H1 (cell line): Measurements from ENCODE around the gene PRRG2. TPM values are rescaled to one million over a fixed set of nuclear protein-coding genes. Genes with fewer than 3 reads are reported as not detected.

ENCODE experiments used
- CTCF ChIA-PET: fragments of 300-600 bp; sonication (Branson Sonifier 250); formaldehyde crosslinking; loops from one replicate; lab custom pipeline; 2021; ENCODE audit not compliant: partially characterized antibody; lab: Charles Lee
- POLR2A ChIA-PET: fragments of 300-600 bp; sonication (Branson Sonifier 250); formaldehyde crosslinking; loops from one replicate; lab custom pipeline; 2021; ENCODE audit warnings: inconsistent platforms; ENCODE audit not compliant: partially characterized antibody; lab: Charles Lee
- DNase-seq, 2 experiments: peaks; one replicate each; pipeline versions ENCODE4 v3.0.0 to v3.0.0-alpha.2; 2010 to 2022; ENCODE audit warnings: low spot score in 2 of 2, low read depth in 1 of 2, mixed read lengths in 1 of 2
- FAIRE-seq: peaks from 2 replicates; lab custom pipeline; 2011; peaks lifted over from hg19 to GRCh38; lab: Jason Lieb, UNC
- H2AFZ ChIP-seq: 2 replicates; pipeline ENCODE4 v1.8.1; 2012; ENCODE audit warnings: low read length, inconsistent platforms
- H2AK5ac ChIP-seq: 2 replicates; pipeline ENCODE4 v1.6.1; 2013; ENCODE audit warnings: low read depth, low read length
- H2BK120ac ChIP-seq: replicated peaks from 2 replicates; pipeline ENCODE3; 2013; ENCODE audit warnings: low read depth, low read length, inconsistent platforms
- H2BK12ac ChIP-seq: 2 replicates; pipeline ENCODE4 v1.6.1; 2013; ENCODE audit warnings: low read depth, low read length
- H2BK15ac ChIP-seq: 2 replicates; pipeline ENCODE4 v1.6.1; 2013; ENCODE audit warnings: low read length
- H2BK20ac ChIP-seq: 2 replicates; pipeline ENCODE4 v1.6.1; 2013; ENCODE audit warnings: low read length
- H2BK5ac ChIP-seq: 2 replicates; pipeline ENCODE4 v1.6.1; 2013; ENCODE audit warnings: low read depth, low read length
- H3K14ac ChIP-seq: 2 replicates; pipeline ENCODE4 v1.6.1; 2013; ENCODE audit warnings: inconsistent platforms; ENCODE audit not compliant: insufficient read length
- H3K18ac ChIP-seq: 2 replicates; pipeline ENCODE4 v1.6.1; 2013; ENCODE audit warnings: low read length; ENCODE audit errors: extremely low read depth
- H3K23ac ChIP-seq: 2 replicates; pipeline ENCODE4 v1.6.1; 2013; ENCODE audit warnings: inconsistent platforms; ENCODE audit not compliant: insufficient read length
- H3K23me2 ChIP-seq: 2 replicates; pipeline ENCODE4 v1.6.1; 2013; ENCODE audit warnings: low read depth, low read length
- H3K27ac ChIP-seq: 2 replicates; pipeline ENCODE4 v1.6.1; 2011; ENCODE audit warnings: low read depth, low read length, inconsistent platforms
- H3K27me3 ChIP-seq, 4 experiments: replicated peaks in 1 of 4; 1 replicate in 1 of 4; 2 replicates in 3 of 4; pipeline versions ENCODE4 v1.6.1 to v1.8.1; 2011 to 2013; ENCODE audit warnings: low read length in 3 of 4, mild to moderate bottlenecking in 3 of 4, inconsistent platforms in 2 of 4, mixed read lengths in 2 of 4, moderate library complexity in 1 of 4; ENCODE audit not compliant: control insufficient read depth in 3 of 4, insufficient read depth in 3 of 4; ENCODE audit errors: extremely low read depth in 1 of 4
- H3K36me3 ChIP-seq, 4 experiments: 2 replicates each; pipeline versions ENCODE4 v1.6.1 to v1.8.1; 2011 to 2013; ENCODE audit warnings: mild to moderate bottlenecking in 4 of 4, low read length in 3 of 4, moderate library complexity in 2 of 4, control low read depth in 1 of 4, inconsistent platforms in 1 of 4; ENCODE audit not compliant: insufficient read depth in 4 of 4, control insufficient read depth in 2 of 4
- H3K4ac ChIP-seq: replicated peaks from 2 replicates; pipeline ENCODE3; 2013; ENCODE audit warnings: low read length, low read depth, mixed read lengths, inconsistent platforms; ENCODE audit not compliant: insufficient read length
- H3K4me1 ChIP-seq, 4 experiments: replicated peaks in 1 of 4; 1 replicate in 1 of 4; 2 replicates in 3 of 4; pipeline versions ENCODE4 v1.6.1 to v1.8.1; 2011 to 2013; ENCODE audit warnings: low read length in 3 of 4, inconsistent platforms in 2 of 4, mixed read lengths in 1 of 4; ENCODE audit not compliant: insufficient read depth in 4 of 4, control insufficient read depth in 3 of 4
- H3K4me2 ChIP-seq, 2 experiments: 2 replicates each; pipeline versions ENCODE4 v1.6.1 to v1.8.1; 2011 to 2013; ENCODE audit warnings: low read depth in 2 of 2, low read length in 2 of 2, control low read depth in 1 of 2, inconsistent platforms in 1 of 2, mild to moderate bottlenecking in 1 of 2; ENCODE audit not compliant: insufficient read depth in 1 of 2
- H3K4me3 ChIP-seq, 4 experiments: fragments of 200-600, 300-600 bp in 1 of 4; sonication (generic), shearing (Covaris generic), sonication (Bioruptor Twin) in 1 of 4; 2 replicates each; pipeline versions ENCODE4 v1.5.1 to v1.8.1; 2011 to 2016; ENCODE audit warnings: low read length in 4 of 4, low read depth in 3 of 4, control low read depth in 2 of 4, inconsistent platforms in 2 of 4, mild to moderate bottlenecking in 2 of 4, mixed read lengths in 1 of 4, moderate library complexity in 1 of 4; ENCODE audit not compliant: insufficient read depth in 2 of 4; ENCODE audit errors: extremely low read depth in 1 of 4
- H3K56ac ChIP-seq: replicated peaks from 2 replicates; pipeline ENCODE3; 2013; ENCODE audit warnings: low read depth, mild to moderate bottlenecking, mixed read lengths, low read length, inconsistent platforms; ENCODE audit not compliant: insufficient read length
- H3K79me1 ChIP-seq: 2 replicates; pipeline ENCODE4 v1.6.1; 2013; ENCODE audit warnings: low read depth, low read length, control low read depth
- H3K79me2 ChIP-seq, 2 experiments: 2 replicates each; pipeline versions ENCODE4 v1.6.1 to v1.8.1; 2012 to 2013; ENCODE audit warnings: low read length in 2 of 2, mild to moderate bottlenecking in 2 of 2, inconsistent platforms in 1 of 2; ENCODE audit not compliant: insufficient read depth in 2 of 2, control insufficient read depth in 1 of 2
- H3K9ac ChIP-seq, 4 experiments: replicated peaks in 1 of 4; 1 replicate in 1 of 4; 2 replicates in 3 of 4; pipeline versions ENCODE4 v1.6.1 to v1.8.1; 2011 to 2013; ENCODE audit warnings: low read depth in 3 of 4, low read length in 3 of 4, control low read depth in 2 of 4, mild to moderate bottlenecking in 2 of 4, moderate library complexity in 2 of 4, inconsistent platforms in 1 of 4; ENCODE audit errors: extremely low read depth in 1 of 4
- H3K9me3 ChIP-seq, 2 experiments: 2 replicates each; pipeline versions ENCODE4 v1.6.1 to v1.8.1; 2012 to 2013; ENCODE audit warnings: mild to moderate bottlenecking in 2 of 2, moderate library complexity in 2 of 2, control low read depth in 1 of 2, inconsistent platforms in 1 of 2, low read depth in 1 of 2, low read length in 1 of 2, mixed read lengths in 1 of 2; ENCODE audit not compliant: insufficient read depth in 2 of 2
- H4K20me1 ChIP-seq, 2 experiments: replicated peaks in 1 of 2; 2 replicates each; pipeline versions ENCODE3 to v1.8.1; 2011 to 2013; ENCODE audit warnings: inconsistent platforms in 2 of 2, low read length in 2 of 2, mild to moderate bottlenecking in 1 of 2; ENCODE audit not compliant: insufficient read depth in 2 of 2, control insufficient read depth in 1 of 2
- H4K5ac ChIP-seq: 2 replicates; pipeline ENCODE4 v1.6.1; 2013; ENCODE audit warnings: low read length, low read depth, mixed read lengths, inconsistent platforms; ENCODE audit not compliant: insufficient read length
- H4K8ac ChIP-seq: 2 replicates; pipeline ENCODE4 v1.8.0; 2013; ENCODE audit warnings: mild to moderate bottlenecking, moderate library complexity, low read length, inconsistent platforms; ENCODE audit not compliant: insufficient read depth; ENCODE audit errors: extremely low read depth
- H4K91ac ChIP-seq: replicated peaks from 2 replicates; pipeline ENCODE3; 2013; ENCODE audit warnings: low read length, mixed read lengths, inconsistent platforms; ENCODE audit not compliant: insufficient read length
- FOSL1 ChIP-seq: IDR thresholded peaks from 2 replicates; pipeline ENCODE4 v1.6.1; 2011; ENCODE audit warnings: mild to moderate bottlenecking, low read depth, low read length, moderate library complexity; ENCODE audit not compliant: insufficient read depth
- GABPA ChIP-seq: IDR thresholded peaks from 2 replicates; pipeline ENCODE4 v1.6.1; 2011; ENCODE audit warnings: mild to moderate bottlenecking, low read length, moderate library complexity, borderline replicate concordance; ENCODE audit not compliant: insufficient read depth
- HDAC6 ChIP-seq: IDR thresholded peaks from one replicate; pipeline ENCODE4 v1.7.1; 2012; ENCODE audit warnings: low read depth, mild to moderate bottlenecking, inconsistent platforms, low read length, moderate library complexity
- POLR2A ChIP-seq, 2 experiments: IDR thresholded peaks; 1 replicate in 1 of 2; 2 replicates in 1 of 2; pipeline ENCODE4 v1.6.1; 2011; ENCODE audit warnings: low read depth in 2 of 2, low read length in 2 of 2, mild to moderate bottlenecking in 2 of 2; ENCODE audit errors: control extremely low read depth in 1 of 2
- POLR2AphosphoS5 ChIP-seq: IDR thresholded peaks from 2 replicates; pipeline ENCODE4 v1.6.1; 2011; ENCODE audit warnings: low read depth, low read length
- SP1 ChIP-seq: IDR thresholded peaks from 2 replicates; pipeline ENCODE4 v1.6.1; 2011; ENCODE audit warnings: low read depth, low read length
- WGBS, 2 experiments: shearing (Covaris generic) in 1 of 2; methylation state at CpG; one replicate each; pipeline versions ENCODE4 v1.1.6 to v1.1.7; 2013 to 2015; ENCODE audit warnings: low lambda C conversion rate in 2 of 2, mixed read lengths in 2 of 2, inconsistent platforms in 1 of 2, low coverage in 1 of 2, missing lambda C conversion rate in 1 of 2; ENCODE audit not compliant: insufficient replicate concordance in 2 of 2, insufficient coverage in 1 of 2, insufficient read length in 1 of 2; ENCODE audit errors: extremely low coverage in 1 of 2, missing lambda C conversion rate in 1 of 2; 5-methylcytosine and 5-hydroxymethylcytosine counted together
- polyA plus RNA-seq, 7 experiments: library from polyadenylated mRNA; depleted of rRNA in 3 of 7; stranded (reverse) in 5 of 7; unstranded in 2 of 7; fragments of >200 nt in 5 of 7; fragments of 200-250 nt in 2 of 7; gene quantifications; 1 replicate in 5 of 7; 2 replicates in 1 of 7; 4 replicates in 1 of 7; pipeline versions ENCODE4 v1.2.1 to v1.2.3, GENCODE V29; 2011 to 2013; ENCODE audit warnings: missing spikeins in 2 of 7, mixed read lengths in 2 of 7
- total RNA-seq: library from RNA; stranded (reverse); fragmentation: NEBNext Ultra II Directional; extraction: Animal tissue kit (Norgen Biotek cat#: 25700); gene quantifications from 2 replicates; pipeline ENCODE4 v1.2.1, GENCODE V29; 2021

The PRRG2 gene
- total and polyA plus RNA-seq, 2 of the 8 experiments (the other 6 are each of a cell fraction or from before 2014, with no cell fraction given): 4.1 to 5.6 TPM

DNA sequence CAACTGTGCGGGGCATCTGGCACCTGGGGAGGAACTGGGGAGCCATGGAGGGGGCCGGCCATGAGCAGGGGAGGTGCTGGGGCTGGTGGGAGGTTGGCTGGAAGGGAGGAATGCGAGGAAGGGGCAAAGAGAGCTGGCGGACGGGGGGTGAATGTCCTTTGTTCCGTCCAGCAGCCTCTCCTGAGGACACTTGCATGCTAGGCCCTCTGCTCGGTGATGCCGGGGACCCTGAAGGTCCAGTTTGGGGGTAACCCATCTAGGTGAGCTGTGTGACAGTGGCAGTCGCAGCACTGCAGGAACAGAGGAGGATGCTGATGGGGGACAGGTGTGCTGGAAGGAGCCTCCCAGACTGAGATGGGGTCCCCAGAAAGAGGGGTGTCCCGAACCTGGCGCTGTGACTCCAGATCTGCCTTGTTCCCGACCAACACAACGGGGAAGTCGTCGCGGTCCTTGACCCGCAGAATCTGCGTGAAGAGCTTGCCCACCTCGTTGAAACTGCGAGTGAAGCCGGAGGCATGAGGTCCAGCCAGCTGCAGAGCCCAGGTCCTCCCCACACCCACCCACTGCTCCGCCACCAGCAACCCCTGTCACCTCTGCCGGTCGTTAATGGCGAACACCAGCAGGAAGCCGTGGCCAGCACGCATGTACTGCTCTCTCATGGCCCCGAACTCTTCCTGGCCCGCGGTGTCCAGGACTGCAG lies 55.3 kb downstream of the PRRG2 start:
- CTCF ChIA-PET: interaction anchor here (0.9 to 2.3 kb wide), 4 partner anchors 19 to 39 kb away, joined by 3 to 6 read pairs (median 5); no protein-coding TSS in a partner anchor
- Histone ChIP-seq H3K36me3 (no peaks in the 10 kb centered on the region), H2BK15ac (0 out of 2 replicates have a peak overlapping the region, but pooled peaks have one; percentile 16), H2BK12ac (peak overlapping the region; percentile 50; the same call in 1 of the 2 replicates), H4K8ac (peak overlapping the region; percentile 29; the same call in 1 of the 2 replicates), H3K56ac (no peak overlapping the region), H3K14ac (no peak overlapping the region), H4K20me1 (peaks cover 0 to 2% of the 10 kb centered on the region in 2 experiments), H4K91ac (no peak overlapping the region), H3K9me3 (no peaks in the 10 kb centered on the region), H3K4me1 (peaks cover 0 to 23% (median 10%) of the 10 kb centered on the region in 4 experiments; a peak in 6 of 7 replicates), H3K27ac (no peak overlapping the region), H2AFZ (no peak overlapping the region)
- no peak for FAIRE-seq
- TF ChIP-seq HDAC6 (no peak), GABPA (no peak), POLR2A (IDR thresholded peaks at IDR 0.05; ENCODE audit: control extremely low read depth in 1 of 2, low read depth in 2 of 2, low read length in 2 of 2) (peak in 1 of 2 experiments; percentile 65; a peak in 2 of 3 replicates), POLR2AphosphoS5 (peak; percentile 66), SP1 (no peak), FOSL1 (no peak)
- TF ChIP-seq, all 59 proteins: peak for 2
- no peak for DNase-seq
- no peak overlapping the region for H2BK5ac ChIP-seq
- H3K4me2 ChIP-seq: no peak overlapping the region
- H2AK5ac ChIP-seq: 0 out of 2 replicates have a peak overlapping the region, but pooled peaks have one; percentile 65
- no peak overlapping the region for H3K23ac ChIP-seq
- H4K5ac ChIP-seq: no peak overlapping the region
- no peak overlapping the region for H3K18ac ChIP-seq
- H2BK20ac ChIP-seq: peak overlapping the region; percentile 18; the same call in 1 of the 2 replicates
- 86% methylated on average over 24 of the region's 30 CpGs; no CpG with 5 or more reads in 1 of the 2 experiments for WGBS, 2 experiments
- POLR2A ChIA-PET: interaction anchor here (0.5 to 50.7 kb wide), 9 partner anchors 9 to 122 kb away, joined by 3 to 840 read pairs (median 7); partner anchors contain the start of genes ADM5, PRMT1 and PRR12
- H3K79me1 ChIP-seq: no peaks in the 10 kb centered on the region
- H3K4me3 ChIP-seq: no peak overlapping the region
- peaks cover 5% of the 10 kb centered on the region for H3K23me2 ChIP-seq
- no peak overlapping the region for H3K9ac ChIP-seq
- H3K27me3 ChIP-seq: no peaks in the 10 kb centered on the region
- H3K4ac ChIP-seq: no peak overlapping the region
- no peak overlapping the region for H2BK120ac ChIP-seq
- H3K79me2 ChIP-seq: no peaks in the 10 kb centered on the region
